Superior temporal gyrus (tissue), 1 donor: ENCODE data around the gene KPNA6.
"Not testable (repeated sequence)": the region's sequence is repeated elsewhere in the genome, so short reads cannot be mapped to it uniquely, and the experiment has no call there.

Source experiments
- DNase-seq: peaks from one replicate; pipeline ENCODE4 v3.0.0-alpha.2; 2016; ENCODE audit errors: extremely low spot score

Gene KPNA6

DNA sequence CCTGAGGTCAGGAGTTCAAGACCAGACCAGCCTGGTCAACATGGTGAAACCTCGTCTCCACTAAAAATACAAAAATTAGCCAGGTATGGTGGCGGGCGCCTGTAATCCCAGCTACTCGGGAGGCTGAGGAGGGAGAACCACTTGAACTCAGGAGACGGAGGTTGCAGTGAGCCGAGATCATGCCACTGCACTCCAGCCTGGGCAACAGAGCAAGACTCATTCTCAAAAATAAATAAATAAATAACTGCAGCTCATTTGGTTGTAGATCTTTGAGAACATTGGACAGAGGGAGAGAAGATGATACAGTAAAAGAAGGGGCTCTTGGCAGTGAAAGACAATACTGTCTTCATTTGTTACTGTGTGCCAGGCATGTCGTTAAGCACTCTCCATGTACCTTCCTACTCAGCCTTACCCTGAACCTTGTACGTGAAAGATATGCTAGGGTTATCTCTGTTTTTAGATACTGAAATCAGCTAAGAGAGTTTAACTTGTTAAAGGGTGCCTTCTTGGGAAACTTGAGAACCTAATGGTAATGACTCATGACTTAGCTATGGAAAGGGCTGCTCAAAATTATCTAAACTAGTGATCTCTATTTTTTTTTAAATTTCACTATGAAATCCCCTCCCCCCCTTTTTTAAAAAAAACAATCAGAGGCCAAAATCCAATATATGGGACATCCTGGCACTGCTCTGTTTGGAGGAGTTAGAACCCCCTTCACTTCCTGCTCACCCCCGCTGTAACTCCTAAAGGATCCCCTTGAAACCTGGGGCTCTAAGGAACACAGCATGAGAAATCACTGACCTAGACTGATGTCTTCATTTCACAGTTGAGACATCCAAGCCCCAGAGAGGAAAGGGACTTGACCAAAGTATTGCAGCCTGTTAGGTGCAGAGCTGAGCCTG, 6.8 kb upstream of the KPNA6 start:
- no peak for DNase-seq

DNA sequence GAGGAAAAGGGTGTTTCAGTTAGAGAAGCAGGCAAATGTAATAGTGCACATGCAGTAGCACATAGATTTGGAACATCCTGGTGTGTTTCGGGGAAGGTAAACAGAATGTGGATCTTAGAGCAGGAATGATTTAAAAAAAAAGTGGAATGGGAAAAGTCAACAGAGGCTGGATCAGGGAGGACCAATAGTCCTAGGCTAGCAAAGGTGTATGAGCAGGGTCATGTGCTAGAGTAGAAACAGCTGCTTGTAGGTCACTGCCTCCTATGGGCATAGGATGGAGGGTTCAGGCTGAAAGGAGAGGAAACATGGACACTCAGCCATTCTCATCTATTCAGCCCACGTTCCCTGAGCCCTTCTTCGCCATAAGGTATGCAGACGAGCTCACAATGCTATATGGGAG, 3.7 kb upstream of the KPNA6 start:
- no peak for DNase-seq

DNA sequence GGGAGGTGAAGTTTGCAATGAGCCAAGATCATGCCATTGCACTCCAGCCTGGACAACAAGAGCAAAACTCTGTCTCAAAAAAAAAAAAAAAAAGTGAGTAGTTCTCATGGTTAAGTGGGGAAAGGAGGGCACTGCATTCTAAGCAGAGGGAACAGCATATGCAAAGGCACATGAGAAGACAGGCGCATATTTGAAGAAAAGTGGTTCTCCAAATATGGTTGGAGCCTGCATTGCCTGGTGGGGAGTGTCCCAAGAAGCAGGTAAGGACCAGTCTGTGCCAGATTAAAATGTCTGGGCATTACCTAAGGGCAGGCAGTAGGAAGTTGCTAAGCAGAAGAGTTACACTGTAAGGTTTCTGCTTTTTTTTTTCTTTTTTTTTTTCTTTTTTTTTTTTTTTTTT, 2.5 kb upstream of the KPNA6 start:
- no peak for DNase-seq

DNA sequence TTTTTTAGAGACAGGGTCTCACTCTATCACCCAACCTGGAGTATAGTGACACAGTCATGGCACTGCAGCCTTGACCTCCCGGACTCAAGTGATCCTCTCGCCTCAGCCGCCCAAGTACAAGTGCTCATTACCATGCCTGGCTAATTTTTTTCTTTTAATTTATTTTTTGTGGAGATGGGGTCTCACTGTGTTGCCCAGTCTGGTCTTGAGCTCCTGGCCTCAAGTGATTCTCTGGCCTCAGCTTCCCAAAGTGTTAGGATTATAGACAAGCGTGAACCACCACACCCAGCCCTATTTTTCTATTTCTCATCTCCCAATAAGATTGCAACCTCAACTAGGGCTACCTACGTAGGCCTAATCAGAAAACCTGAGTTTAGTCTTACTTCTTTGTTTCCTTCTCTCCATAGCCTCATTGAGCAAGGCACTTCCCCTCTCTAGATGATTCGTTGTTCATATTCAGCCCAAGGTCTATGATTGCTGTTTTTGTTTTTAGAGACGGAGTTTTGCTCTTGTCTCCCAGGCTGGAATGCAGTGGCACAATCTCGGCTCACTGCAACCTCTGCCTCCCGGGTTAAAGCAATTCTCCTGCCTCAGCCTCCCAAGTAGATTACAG, 1.1 kb upstream of the KPNA6 start:
- no peak for DNase-seq

DNA sequence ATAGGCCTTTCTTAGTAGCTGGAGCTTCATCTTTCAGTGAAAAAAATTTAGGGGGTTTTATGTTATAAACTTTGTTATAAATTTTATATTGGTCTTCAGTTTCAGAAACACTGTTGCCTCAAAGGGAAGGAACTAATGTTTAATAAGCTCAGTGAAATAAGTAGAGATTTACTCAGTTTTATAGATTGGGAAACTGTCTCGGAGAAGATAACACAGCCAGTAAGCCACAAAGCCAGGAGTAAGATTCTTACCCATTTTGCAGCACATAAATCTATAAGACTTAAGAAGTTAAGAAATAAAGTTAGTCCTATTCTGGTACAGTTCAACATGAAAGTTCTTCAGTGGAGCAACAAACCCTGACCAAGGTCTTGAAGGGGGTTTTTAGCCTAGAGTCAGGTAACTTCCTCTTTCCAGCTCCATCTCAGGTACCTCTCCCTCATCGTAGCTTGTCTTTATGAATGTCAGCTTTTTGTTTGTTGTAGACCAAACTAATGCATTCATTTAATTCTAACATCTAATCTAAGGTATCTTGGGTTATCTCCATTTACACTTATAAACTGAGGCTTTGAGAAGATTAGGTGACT, 3.3 kb downstream of the KPNA6 start:
- no peak for DNase-seq

DNA sequence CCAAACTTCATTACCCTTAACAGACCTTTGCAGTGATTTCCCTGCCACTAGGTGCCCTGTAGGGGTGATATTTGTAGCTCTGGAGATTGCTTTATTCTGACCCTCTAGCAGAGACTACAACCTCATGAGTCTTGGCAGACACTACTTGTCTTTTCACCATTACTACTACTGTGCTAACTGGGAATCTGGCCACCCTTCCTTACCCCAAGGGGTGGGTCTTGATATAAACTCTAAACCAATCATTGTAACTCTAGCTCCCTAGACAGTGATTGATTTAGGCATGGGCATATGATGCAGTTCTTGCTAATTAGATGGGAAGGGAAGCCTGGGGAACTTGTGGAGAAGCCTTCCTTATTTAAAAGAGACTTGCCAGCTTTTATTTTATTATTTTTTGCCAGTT, 3.9 kb downstream of the KPNA6 start:
- no peak for DNase-seq

DNA sequence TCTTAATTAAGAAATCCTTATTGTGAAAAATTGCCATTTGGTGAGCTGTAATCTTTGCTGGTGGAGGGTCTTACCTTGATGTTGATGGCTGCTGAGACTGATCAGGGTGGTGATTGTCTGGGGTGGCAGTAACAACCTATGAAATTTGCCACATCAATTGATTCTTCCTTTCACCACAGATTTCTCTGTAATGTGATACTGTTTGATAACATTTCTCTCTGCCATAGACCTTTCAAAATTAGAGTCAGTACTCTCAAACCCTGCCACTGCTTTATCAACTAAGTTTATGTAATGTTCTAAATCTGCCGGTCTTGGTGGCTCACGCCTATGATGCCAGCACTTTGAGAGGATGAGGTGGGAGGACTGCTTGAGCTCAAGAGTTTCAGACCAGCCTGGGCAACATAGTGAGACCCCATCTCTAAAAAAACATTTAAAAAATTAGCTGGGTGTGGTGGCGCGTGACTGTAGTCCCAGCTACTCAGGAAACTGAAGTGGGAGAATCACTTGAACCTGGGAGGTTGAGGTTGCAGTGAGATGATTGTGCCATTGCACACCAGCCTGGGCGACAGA, 5.0 kb downstream of the KPNA6 start:
- DNase-seq = no peak

DNA sequence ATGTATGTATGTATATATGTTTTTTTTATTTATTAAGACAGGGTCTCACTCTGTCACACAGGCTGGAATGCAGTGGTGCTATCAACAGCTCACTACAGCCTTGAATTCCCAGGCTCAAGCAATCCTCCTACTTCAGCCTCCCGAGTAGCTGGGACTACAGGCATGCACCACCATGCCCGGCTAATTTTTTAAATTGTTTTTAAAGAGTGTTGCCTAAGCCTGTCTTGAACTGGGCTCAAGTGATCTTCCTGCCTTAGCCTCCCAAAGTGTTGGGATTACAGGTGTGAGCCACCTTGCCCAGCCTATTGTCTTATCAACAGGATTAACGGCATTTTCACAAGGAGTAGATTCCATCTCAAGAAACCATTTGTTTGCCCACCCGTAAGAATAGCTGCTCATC, 5.6 kb downstream of the KPNA6 start:
- DNase-seq = not testable (repeated sequence)

DNA sequence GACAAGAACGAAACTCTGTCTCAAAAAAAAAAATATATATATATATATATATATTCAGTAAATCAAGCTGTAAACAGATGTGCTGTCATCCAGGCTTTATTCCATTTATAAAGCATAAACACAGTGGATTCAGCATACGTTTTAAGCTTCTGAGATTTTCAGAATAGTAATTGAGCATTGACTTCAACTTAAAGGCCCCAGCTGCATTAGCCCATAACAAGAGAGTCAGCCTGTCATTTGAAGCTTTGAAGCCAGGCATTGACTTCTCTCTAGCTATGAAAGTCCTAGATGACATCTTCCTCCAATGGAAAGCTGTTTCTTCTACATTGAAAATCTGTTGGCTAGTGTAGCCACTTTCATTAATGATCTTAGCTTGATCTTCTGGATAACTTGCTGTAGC, 6.6 kb downstream of the KPNA6 start:
- DNase-seq = no peak

DNA sequence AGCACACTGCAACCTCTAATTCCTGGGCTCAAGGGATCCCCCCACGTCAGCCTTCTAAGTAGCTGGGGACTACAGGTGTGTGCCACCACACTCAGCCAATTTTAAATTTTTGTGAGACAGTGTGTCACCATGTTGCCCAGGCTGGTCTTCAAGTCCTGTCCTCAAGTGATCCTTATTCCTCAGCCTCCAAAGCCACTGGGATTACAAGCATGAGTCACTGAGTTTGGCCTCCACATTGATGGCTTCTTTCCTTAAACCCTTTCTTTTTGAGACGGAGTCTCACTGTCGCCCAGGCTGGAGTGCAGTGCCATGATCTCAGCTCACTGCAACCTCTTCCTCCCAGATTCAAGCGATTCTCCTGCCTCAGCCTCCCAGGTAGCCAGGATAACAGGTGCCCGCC, 7.6 kb downstream of the KPNA6 start:
- no peak for DNase-seq

DNA sequence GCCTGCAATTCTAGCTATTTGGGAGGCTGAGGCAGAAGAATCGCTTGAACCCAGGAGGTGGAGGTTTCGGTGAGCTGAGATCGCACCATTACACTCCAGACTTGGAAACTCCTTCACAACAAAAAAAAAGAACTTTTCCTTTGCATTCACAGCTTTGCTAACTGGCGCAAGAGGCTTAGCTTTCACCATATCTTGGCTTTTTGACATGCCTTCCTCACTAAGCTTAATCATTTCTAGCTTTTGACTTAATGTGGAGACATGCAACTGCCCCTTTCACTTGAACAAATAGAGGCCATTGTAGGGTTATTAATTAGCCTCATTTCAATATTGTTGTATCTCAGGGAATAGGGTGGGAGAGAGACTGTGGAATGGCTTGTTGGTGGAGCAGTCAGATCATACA, 8.7 kb downstream of the KPNA6 start:
- DNase-seq = no peak

DNA sequence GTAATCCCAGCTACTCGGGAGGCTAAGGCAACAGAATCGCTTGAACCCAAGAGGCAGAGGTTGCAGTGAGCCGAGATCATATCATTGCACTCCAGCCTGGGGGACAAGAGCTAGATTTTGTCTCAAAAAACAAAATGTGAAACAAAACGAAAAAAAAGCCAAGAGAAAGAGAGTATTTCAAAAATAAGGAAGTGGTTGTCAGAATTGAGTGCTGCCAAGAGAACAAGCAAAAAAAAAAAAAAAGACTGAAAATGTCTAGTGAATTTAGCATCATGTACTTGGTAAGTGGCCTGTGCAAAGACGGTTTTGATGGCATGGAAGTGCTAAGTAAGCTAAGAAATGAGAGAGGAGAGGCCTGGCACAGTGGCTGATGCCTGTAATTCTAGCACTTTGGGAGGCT, 14.3 kb downstream of the KPNA6 start:
- DNase-seq = no peak

DNA sequence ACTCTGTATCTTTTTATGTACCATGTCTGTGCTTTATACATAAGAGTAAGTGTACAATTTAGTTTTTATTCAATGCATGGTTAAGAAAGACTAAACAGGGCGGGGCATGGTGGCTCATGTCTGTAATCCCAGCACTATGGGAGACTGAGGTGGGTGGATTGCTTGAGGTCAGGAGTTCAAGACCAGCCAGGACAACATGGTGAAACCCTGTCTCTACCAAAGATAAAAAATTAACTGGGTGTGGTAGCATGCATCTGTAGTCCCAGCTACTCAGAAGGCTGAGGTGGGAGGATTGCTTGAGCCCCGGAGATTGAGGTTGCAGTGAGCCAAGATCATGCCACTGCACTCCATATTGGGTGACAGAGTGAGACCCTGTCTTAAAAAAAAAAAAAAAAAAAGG, 15.5 kb downstream of the KPNA6 start:
- DNase-seq = not testable (repeated sequence)

DNA sequence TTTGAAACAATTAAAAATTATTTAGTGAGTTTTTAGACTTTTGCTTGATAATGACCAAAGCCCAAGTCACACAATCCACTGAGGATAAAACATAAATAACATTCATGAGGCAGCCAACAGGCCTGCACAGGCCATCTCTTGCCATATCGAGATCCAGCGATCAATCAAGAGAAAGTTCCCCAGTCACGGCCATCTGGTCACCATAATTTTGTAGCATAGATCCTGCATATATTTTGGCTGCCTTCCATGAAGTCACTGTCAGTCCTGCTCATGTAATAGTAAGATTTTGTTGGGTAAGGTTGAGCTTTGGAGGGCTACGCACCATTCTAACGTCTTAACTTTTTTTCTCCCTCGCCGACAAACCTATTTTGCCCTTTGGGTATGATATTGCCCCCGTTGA, 17.5 kb downstream of the KPNA6 start:
- DNase-seq = no peak

DNA sequence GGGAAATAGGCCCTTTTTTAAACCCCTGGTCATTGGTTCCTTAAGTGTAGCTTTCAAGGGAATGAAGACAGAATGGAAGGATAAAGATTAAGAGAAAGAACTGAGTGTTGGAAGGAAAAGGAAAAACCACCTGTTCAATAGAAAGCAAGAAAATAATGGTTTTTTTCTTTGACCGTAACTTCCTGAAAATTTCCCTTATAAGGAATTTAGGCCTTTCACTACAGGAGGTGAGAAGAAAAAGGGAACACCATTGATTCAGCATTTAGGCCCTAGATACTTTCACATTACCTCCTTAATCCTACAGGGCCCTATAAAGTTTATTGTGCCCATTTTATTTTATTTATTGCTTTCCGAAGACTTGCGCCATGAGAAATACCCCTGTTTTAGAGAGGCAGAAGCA, 18.9 kb downstream of the KPNA6 start:
- no peak for DNase-seq

DNA sequence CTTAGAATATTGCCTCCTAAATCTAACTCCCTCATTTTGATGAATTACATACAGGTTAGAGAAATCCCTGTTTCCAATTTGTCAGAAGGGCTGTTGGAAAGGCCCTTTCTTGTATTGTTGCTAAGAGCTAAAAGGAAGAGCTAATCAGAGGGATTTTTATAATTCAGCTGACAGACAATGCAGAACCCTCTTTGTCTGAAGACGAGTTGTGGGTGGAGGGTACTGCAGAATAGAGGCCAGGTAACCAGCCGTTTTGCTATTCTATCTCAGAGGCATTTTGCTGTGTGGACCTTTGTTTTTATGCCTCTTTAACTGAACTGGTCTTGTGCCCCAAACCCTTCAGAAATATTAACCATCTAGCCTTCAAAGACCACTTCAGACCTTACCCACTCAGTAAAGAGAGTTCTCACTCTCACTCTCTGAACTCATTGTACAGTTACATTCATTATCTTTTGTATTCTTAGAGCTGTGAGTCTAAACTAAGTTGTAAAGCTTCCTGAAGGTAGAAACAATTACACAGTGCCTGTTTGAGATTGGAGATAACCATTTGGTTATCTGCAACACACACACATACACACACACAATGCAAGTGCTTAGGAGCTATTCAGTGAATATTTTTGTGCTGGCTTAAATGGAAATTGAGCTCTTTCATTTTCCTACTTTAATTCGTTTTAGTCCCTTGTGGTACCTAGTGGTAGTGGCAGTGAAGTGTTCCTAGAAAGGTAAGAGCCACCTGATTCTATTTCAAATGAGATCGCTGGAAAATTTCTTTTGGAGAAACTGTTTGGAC, 19.7 kb downstream of the KPNA6 start:
- no peak for DNase-seq

DNA sequence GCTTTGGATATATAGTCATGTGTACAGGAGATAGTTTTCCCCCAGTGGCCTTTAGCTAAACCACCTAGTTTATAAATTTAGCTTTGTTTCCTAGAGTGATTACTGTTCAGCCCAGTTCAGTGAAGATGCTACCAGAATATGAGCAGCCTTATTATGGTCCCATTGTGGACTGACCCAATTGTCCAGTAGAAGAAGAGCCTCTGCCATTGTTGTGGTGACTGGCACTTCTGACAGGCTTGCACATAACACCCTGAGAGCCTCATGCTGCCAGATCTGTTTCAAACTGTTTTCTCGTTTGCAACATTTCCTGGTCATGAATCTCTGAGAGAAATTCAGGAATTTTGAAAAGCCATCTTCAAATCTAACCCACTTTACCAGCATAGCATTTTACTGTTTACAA, 20.6 kb downstream of the KPNA6 start:
- peak; percentile 68 for DNase-seq

DNA sequence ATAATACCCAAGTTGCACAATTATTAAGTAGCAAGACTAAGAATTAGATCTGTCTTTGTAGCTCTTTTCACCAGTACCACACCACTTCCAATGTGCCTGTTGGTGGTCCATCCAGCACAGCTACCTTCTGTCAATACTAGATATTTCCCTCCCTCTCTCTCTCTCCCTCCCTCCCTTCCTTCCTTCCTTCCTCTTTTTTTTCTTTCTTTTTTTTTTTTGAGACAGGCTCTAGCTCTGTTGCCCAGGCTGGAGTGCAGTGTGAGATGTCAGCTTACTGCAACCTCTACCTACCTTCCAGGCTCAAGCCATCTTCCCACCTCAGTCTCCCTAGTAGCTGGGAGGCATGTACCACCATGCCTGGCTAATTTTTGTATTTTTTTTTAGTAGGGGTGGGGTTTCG, 21.1 kb downstream of the KPNA6 start:
- no peak for DNase-seq

DNA sequence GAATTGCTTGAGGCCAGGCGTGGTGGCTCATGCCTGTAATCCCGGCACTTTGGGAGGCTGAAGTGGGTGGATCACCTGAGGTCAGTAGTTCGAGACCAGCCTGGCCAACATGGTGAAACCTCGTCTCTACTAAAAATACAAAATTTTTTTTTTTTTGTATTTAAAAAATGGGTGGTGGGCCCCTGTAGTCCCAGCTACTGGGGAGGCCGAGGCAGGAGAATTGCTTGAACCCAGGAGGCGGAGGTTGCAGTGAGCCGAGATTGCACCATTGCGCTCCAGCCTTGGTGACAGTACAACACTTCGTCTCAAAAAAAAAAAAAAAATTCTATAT, 26.1 kb downstream of the KPNA6 start:
- DNase-seq = not testable (repeated sequence)

DNA sequence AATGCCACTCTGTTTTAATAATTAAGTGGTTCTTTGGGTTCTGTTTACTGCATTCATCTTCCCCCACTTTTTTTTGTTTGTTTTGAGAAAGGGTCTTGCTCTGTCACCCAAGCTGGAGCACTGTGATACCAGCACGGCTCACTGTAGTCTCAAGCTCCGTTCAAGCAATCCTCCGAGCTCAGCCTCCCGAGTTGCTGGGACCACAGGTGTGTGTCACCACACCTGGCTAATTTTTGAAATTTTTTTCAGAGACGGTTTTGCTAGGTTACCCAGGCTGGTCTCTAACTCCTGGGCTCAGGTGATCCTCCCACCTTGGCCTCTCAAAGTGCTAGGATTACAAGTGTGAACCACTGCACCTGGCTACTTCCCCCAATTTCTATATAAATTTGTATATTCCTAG, 29.3 kb downstream of the KPNA6 start:
- DNase-seq = no peak

DNA sequence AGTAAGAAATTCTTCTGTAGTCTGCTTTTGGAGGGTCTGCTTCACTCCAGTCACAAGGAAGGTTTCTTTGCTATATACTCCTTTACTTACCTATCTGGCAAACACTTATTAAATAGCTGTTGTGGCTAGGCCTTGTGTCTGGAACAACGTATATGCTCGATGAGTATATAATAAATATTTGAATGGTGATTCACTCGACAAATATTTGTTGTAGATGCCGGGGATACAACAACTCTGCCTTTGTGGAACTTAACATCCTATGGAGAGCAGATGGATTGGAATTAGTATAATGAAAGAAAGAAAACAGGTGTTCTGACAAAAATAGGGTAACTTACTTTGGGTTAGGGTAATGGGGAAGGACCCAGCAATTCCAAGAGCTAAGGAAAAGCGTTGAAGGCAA, 31.1 kb downstream of the KPNA6 start:
- DNase-seq = no peak
